GM19099 (cell line): ENCODE measurements around the gene CCL19.

Experiments
- POLR2A ChIP-seq: IDR thresholded peaks from 3 replicates; pipeline ENCODE4 v1.6.1; 2011; ENCODE audit warnings: low read depth; ENCODE audit not compliant: insufficient read length; ENCODE audit errors: extremely low read depth

CCL19 gene

GRCh38 chr9:34707130-34707529 is 16.1 kb upstream of the CCL19 start:
- TF ChIP-seq POLR2A = no peak

DNA sequence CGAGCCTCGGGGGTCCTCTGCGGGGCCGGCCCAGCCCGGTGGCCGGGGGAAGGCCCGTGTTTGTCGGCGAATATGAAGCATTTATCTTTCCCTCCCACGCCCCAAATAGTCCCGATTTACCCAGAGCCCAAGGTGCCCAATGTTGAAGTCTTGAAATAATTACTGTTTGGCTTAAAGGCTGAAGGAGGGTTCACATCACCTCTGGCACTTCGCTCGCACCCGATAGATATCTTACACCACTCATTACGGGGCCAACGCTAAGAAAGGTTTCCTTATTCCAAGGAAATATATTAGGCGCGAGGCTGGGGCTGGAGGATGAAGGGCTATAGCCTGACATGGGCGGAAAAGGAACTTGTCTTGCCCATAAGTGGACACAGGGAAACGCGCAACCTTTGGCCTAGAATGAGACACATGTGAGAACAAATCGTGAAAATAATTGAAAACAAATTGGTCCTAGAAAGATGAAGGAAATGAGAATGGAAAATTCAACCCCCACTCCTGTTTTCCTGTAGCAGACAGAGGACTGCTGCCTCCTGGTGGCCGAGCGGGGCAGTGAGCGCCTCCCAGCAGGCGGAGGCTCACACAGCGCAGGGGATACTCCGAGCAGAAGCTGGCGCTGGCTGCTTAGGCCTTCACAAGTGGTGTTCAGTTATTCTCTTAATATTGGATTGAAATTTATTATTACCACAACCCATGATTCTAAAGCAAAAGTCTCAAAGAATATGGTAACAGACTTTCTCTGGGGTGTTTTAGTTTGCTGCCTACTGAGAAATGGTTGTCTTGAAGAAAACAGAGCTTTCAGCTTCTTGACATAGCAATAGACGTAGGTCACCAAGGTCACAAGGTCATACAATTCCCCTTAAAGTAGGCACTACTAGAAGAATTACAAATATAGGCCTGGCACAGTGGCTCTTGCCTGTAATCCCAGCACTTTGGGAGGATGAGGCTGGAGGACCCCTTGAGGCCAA is 11.0 kb upstream of the CCL19 start:
- TF ChIP-seq POLR2A = no peak

DNA sequence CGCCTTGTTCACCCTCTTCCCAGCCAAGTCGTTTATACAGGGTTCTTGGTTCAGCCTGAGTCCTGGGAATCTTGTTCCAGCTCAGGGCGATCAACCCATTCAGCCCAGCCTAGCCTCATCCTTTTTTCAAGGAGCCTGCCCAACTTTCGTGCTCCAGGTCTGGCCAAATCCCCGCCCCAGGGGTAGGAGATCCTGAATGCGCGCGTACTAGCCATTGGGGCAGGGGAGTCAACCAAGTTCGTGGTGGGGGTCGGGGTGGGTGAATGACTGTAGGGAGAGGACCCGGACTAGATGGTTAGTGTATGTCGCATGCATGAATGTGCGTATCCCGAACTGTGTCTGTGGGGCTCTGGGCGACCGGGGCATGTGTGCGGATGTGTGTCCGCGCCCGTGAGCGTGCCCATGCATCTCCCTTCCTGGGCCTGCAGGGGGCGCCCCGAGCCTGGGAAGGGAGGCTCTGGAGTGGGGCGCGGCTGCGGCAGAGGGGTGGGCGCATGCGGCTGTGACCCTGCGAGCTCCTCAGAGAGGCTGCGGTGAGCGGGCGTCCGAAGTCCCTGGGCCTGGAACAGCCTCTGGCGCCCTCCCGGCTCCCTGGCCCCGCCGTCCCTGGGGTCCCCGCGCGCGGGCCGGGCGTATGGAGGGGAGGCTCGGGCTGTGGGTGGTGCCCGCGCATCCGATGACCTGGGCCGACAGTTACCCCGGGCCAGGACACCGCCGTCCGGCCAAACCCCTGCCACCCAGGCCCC is 10.1 kb upstream of the CCL19 start:
- no peak for TF ChIP-seq POLR2A

GRCh38 chr9:34694811-34695210 is 3.7 kb upstream of the CCL19 start:
- TF ChIP-seq POLR2A = no peak

GRCh38 chr9:34693560-34693959 is 2.5 kb upstream of the CCL19 start:
- no peak for TF ChIP-seq POLR2A

GRCh38 chr9:34691936-34692315 is 850 bp upstream of the CCL19 start:
- no peak for TF ChIP-seq POLR2A

- no peak for TF ChIP-seq POLR2A
Observed at GRCh38 chr9:34689512-34689911, 1.6 kb downstream of the CCL19 start.

- TF ChIP-seq POLR2A = no peak
Observed at GRCh38 chr9:34689116-34689470, 2.0 kb downstream of the CCL19 start.

- TF ChIP-seq POLR2A = no peak
Observed at GRCh38 chr9:34688329-34689115, 2.6 kb downstream of the CCL19 start.

DNA sequence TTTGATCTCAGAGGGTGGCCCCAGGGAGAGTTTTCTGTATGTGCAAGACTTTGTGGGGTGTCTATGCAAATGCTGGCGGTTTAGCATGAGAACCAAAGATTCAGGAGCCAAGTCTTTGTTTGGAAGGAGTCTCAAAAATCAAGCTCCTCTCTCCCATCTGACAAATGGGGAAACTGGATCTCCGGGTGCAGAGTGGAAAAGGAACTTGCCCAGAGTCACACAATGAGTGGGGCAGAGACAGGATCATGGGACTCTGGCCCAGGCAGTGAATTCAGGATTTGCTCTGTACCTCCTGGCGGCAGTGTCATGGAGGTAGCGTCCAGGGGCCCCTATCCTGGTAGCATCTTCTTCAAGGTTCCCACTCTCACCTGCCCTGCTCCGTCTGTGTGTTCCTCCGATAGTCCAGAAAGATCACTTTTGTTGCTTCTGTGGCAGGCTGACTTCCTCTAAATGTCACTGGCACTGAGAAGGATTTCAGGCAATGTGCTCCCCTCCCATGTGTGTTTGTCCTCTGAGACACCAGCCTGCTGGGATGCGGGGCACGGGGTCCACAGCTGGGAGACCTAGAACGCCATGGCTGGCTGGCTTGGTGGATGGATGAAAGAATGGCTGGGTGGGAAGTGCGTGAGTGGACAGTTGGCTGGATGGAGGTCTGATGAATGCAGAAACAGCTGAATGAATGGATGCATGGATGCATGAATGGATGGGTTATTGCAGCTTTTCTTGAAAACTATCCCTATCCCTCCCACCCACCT is 3.6 kb downstream of the CCL19 start:
- TF ChIP-seq POLR2A = no peak

GRCh38 chr9:34686732-34687131 is 4.3 kb downstream of the CCL19 start:
- TF ChIP-seq POLR2A = no peak

- TF ChIP-seq POLR2A = no peak
Observed at GRCh38 chr9:34686231-34686630, 4.8 kb downstream of the CCL19 start.

GRCh38 chr9:34685591-34685990 is 5.5 kb downstream of the CCL19 start:
- TF ChIP-seq POLR2A = no peak

DNA sequence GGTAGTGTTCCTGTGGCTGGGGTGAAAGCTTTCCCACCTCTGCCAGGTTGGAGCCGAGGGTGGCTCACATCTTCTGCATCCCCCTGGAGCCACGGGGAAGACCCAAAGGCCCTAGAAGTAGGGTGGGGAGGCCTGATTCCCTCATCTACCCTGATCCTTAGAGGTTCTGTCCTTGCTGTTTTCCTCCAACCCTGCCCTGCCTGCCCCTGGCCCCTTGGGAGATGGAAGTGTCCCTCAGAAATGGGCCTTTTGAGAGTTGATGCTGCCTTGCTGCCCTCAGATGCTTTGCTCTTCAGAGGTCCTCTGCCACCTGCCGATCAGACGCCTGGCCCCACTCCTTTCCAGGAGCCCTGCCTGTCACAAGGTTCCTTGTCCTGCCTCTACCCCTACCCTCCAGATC is 6.3 kb downstream of the CCL19 start:
- no peak for TF ChIP-seq POLR2A

DNA sequence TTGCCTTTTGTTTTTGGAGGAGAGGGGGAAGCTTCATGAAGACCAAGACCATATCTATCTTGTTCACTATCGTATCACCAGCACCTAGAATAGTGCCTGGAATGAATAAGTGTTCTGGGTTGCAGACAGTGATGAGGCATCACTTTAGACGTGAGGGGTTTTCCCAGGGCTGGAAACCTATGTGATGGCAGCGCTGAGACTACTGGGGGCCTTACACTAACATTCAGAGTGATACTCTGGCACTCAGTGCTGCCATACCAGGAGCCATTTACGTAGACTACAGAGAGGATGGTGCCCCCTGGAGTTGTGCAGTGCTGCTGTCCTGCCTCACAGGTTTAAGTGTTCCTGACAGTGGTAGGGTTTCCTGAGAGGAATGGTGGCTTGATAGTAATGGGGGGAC is 6.9 kb downstream of the CCL19 start:
- no peak for TF ChIP-seq POLR2A
